Prostate gland (tissue), 2 donors: ENCODE results near the gene EGR2.

ENCODE experiments used
- CTCF ChIP-seq, 4 experiments: fragments of 200-600 bp in 2 of 4; fragments of 450-650 bp in 2 of 4; sonication (generic) in 2 of 4; IDR thresholded peaks; 1 replicate in 3 of 4; 2 replicates in 1 of 4; pipeline ENCODE4 v1.5.1; 2016 to 2019; ENCODE audit warnings: antibody characterized with exemption in 4 of 4, mild to moderate bottlenecking in 2 of 4, moderate library complexity in 2 of 4
- POLR2AphosphoS5 ChIP-seq: sonication (generic); formaldehyde crosslinking; IDR thresholded peaks from one replicate; pipeline ENCODE4 v1.6.1; 2017; ENCODE audit warnings: antibody characterized with exemption

DNA sequence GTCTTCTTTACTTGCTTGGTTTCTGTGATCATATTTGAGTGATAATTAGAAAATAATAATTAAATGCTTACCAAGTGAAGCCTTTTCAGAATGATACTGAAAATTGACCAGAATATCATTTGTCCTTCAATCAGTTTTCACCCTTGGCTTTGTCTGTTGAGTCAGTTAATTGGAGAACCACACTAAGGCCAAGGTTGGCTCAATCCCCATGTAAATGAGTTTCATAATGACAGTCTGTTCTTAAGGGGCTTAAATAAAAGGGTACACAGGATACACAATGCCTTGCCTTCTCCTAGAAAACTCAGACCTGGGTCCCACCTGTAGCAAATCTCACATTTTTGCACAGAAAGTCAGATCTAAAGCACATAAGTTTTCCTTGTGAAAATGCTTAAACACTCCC, 31.3 kb upstream of the EGR2 start:
- TF ChIP-seq CTCF (IDR thresholded peaks at IDR 0.05) (no peak), POLR2AphosphoS5 (no peak)
